ENCODE measurements around the gene SPAG9. TPM values are rescaled to one million over a fixed set of nuclear protein-coding genes. Genes with fewer than 3 reads are reported as not detected.

Gene SPAG9
- total and polyA plus RNA-seq, 2 donors (not counting 1 experiment from before 2014, with no cell fraction given), result 8.6 to 64.1 TPM

DNA sequence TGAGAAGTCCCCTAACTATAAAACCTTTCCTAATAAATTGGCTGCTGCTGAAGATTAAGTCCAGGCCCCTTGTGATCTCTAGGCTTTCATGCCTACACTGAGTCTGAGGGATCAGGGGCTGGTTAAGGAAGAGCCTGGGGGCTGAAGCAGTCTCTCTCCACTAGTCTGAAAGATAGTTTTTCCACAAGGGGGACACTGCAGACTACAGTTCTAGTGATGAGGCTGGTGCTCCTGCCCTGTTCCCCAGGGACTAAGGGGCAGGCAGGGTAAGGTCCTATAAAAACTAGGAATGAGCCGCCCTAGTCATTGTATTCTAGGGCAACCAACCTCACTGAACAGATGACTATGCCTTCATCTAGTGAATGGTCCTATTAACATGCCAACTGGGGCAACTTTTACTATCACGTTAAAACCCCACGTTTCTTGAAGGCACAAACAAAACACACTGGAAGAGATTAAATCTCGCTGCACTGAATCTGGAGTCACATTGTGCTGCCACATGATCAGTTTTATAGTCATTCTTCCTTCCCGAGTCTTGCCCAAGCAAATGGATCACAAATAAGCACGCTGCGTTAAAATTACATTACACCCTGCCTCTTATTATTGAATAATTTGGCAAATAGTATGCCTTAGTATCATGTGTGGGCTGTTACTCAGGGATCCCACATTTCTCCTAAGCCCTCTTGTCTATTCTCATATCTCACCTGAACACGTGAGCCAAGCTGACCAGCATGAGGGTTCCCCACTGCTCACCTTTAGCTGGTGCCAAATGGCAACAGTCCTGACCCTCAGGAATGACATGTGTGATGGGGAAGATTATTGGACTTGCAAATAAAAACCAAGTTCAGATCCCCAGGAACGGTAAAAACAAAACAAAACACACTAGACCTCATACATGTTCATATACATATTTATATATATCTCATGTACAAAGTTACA lies 159.1 kb downstream of the SPAG9 start:
- ChIA-PET POLR2A (no interaction called here), CTCF (interaction anchor here (1.3 kb wide), 1 partner anchor 109 kb away, joined by 5 read pairs; no protein-coding TSS in a partner anchor)
- no peak overlapping the region for H3K27ac ChIP-seq (ENCODE audit: low read length in 2 of 2)

More for the DNA sequence above, 159.1 kb downstream of the SPAG9 start:
- Mint-ChIP-seq H3K9me3 (ENCODE audit: insufficient read depth) (no peaks in the 10 kb centered on the region), H3K27me3 (no peaks in the 10 kb centered on the region), H3K4me3 (no peak overlapping the region), H3K27ac (no peak overlapping the region), H3K4me1 (peaks cover 2% of the 10 kb centered on the region)
- TF ChIP-seq, protein P1, sequence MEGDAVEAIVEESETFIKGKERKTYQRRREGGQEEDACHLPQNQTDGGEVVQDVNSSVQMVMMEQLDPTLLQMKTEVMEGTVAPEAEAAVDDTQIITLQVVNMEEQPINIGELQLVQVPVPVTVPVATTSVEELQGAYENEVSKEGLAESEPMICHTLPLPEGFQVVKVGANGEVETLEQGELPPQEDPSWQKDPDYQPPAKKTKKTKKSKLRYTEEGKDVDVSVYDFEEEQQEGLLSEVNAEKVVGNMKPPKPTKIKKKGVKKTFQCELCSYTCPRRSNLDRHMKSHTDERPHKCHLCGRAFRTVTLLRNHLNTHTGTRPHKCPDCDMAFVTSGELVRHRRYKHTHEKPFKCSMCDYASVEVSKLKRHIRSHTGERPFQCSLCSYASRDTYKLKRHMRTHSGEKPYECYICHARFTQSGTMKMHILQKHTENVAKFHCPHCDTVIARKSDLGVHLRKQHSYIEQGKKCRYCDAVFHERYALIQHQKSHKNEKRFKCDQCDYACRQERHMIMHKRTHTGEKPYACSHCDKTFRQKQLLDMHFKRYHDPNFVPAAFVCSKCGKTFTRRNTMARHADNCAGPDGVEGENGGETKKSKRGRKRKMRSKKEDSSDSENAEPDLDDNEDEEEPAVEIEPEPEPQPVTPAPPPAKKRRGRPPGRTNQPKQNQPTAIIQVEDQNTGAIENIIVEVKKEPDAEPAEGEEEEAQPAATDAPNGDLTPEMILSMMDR (IDR thresholded peaks at IDR 0.05), result no peak
- no peak for TF ChIP-seq EZH2 (IDR thresholded peaks at IDR 0.05; ENCODE audit: borderline replicate concordance, insufficient read depth, low read depth, low read length, poor library complexity, severe bottlenecking)
- no peaks in the 10 kb centered on the region for H3K9me3 ChIP-seq (ENCODE audit: control extremely low read depth in 1 of 3, control insufficient read depth in 2 of 3, insufficient read depth in 1 of 3, low read length in 2 of 3)
- 89% methylated on average over 4 of the region's 9 CpGs for WGBS (ENCODE audit: insufficient coverage)
- H3K4me1 ChIP-seq (ENCODE audit: control insufficient read depth in 2 of 2, insufficient read depth in 2 of 2, low read length in 2 of 2), result peaks cover 0 to 3% of the 10 kb centered on the region in 2 donors
- H3K9ac ChIP-seq (ENCODE audit: low read length), result no peak overlapping the region
- DNase-seq, result no peak
- ATAC-seq (ENCODE audit: low read depth), result no peak
- no peak overlapping the region for H3K4me3 ChIP-seq (ENCODE audit: control extremely low read depth in 1 of 5, extremely low read depth in 1 of 5, insufficient read depth in 1 of 5, low read depth in 2 of 5, low read length in 4 of 5)
- no peaks in the 10 kb centered on the region for H3K79me2 ChIP-seq (ENCODE audit: control insufficient read depth, insufficient read depth, low read length)
- no peak overlapping the region for H3K4me2 ChIP-seq (replicated peaks; ENCODE audit: low read depth, low read length, poor library complexity, severe bottlenecking)
- no peaks in the 10 kb centered on the region for H3K27me3 ChIP-seq (replicated peaks in 1 of 4; ENCODE audit: control extremely low read depth in 1 of 4, control insufficient read depth in 3 of 4, insufficient read depth in 4 of 4, low read length in 3 of 4)
- intact Hi-C loops (cut with micrococcal nuclease), result no loop called here
- peaks cover 2 to 23% of the 10 kb centered on the region in 2 experiments for H3K36me3 ChIP-seq (replicated peaks in 1 of 2; ENCODE audit: control extremely low read depth in 1 of 2, control insufficient read depth in 1 of 2, extremely low read depth in 1 of 2, insufficient read depth in 2 of 2, low read length in 1 of 2)
- no peak overlapping the region for H2AFZ ChIP-seq (ENCODE audit: insufficient read depth, low read depth, low read length, poor library complexity, severe bottlenecking)
- no peaks in the 10 kb centered on the region for H4K20me1 ChIP-seq (ENCODE audit: control insufficient read depth, insufficient read depth, low read length, poor library complexity, severe bottlenecking)

Measured in B cell (primary cell).